C4-2B (cell line): Measurements from ENCODE around the gene KDELR3.

ENCODE experiments used
- CTCF ChIP-seq: fragments of 450-650 bp; conservative IDR thresholded peaks from 2 replicates; pipeline ENCODE4 v1.5.1; 2017; ENCODE audit warnings: mild to moderate bottlenecking
- ZFX ChIP-seq: fragments of 450-650 bp; IDR thresholded peaks from 2 replicates; pipeline ENCODE4 v1.6.1; 2017

GRCh38 chr22:38420734-38421133, 47.2 kb upstream of the KDELR3 start:
- TF ChIP-seq ZFX (no peak), CTCF (no peak)
